Epithelial cell of proximal tubule (primary cell): Measurements from ENCODE around the gene GMPPA. TPM values are rescaled to one million over a fixed set of nuclear protein-coding genes. Genes with fewer than 3 reads are reported as not detected.
A peak's percentile ranks its signal among the peaks of the same experiment; 100 is the strongest.

Experiments
- DNase-seq: peaks from one replicate; pipeline ENCODE4 v3.0.0-alpha.2; 2011; ENCODE audit warnings: low read depth
- H3K4me3 ChIP-seq: 2 replicates; pipeline ENCODE4 v1.5.1; 2011; ENCODE audit warnings: low read depth, mild to moderate bottlenecking, low read length
- CTCF ChIP-seq: conservative IDR thresholded peaks from 2 replicates; pipeline ENCODE4 v1.5.1; 2012; ENCODE audit warnings: low read depth, mild to moderate bottlenecking, low read length
- total RNA-seq: library from RNA; depleted of rRNA; stranded (reverse); fragments of >200 nt; gene quantifications from 2 replicates; pipeline ENCODE4 v1.2.3, GENCODE V29; 2015

Gene GMPPA
- total RNA-seq, 1 donor from 2014 or later: 27.2 TPM

- peak; percentile 5 for TF ChIP-seq CTCF
- peak overlapping the region; percentile 40 for H3K4me3 ChIP-seq
- DNase-seq: no peak
Measured at GRCh38 chr2:219523031-219523671, 24.5 kb downstream of the GMPPA start.

- no peak for DNase-seq
- no peak overlapping the region for H3K4me3 ChIP-seq
- no peak for TF ChIP-seq CTCF
Measured at GRCh38 chr2:219524817-219525216, 26.1 kb downstream of the GMPPA start.

- no peak for TF ChIP-seq CTCF
- no peak for DNase-seq
- no peak overlapping the region for H3K4me3 ChIP-seq
Measured at GRCh38 chr2:219525533-219526232, 27.0 kb downstream of the GMPPA start.

GRCh38 chr2:219526320-219527075 lies 27.8 kb downstream of the GMPPA start:
- no peak for DNase-seq
- TF ChIP-seq CTCF: no peak
- H3K4me3 ChIP-seq: no peak overlapping the region

GRCh38 chr2:219527076-219527394 lies 28.3 kb downstream of the GMPPA start:
- no peak overlapping the region for H3K4me3 ChIP-seq
- DNase-seq: no peak
- no peak for TF ChIP-seq CTCF

GRCh38 chr2:219527472-219527871 lies 28.8 kb downstream of the GMPPA start:
- TF ChIP-seq CTCF: no peak
- DNase-seq: no peak
- H3K4me3 ChIP-seq: no peak overlapping the region
